Activated T-cell treated with anti-CD3 and anti-CD28 coated beads for 24 hours (primary cell): ENCODE results near the gene BIRC5.

Experiments
- DNase-seq: peaks from one replicate; pipeline ENCODE4 v3.0.0-alpha.2; 2020; ENCODE audit warnings: low read depth

BIRC5 gene

GRCh38 chr17:78184351-78184750, 29.7 kb upstream of the BIRC5 start:
- DNase-seq = no peak

DNA sequence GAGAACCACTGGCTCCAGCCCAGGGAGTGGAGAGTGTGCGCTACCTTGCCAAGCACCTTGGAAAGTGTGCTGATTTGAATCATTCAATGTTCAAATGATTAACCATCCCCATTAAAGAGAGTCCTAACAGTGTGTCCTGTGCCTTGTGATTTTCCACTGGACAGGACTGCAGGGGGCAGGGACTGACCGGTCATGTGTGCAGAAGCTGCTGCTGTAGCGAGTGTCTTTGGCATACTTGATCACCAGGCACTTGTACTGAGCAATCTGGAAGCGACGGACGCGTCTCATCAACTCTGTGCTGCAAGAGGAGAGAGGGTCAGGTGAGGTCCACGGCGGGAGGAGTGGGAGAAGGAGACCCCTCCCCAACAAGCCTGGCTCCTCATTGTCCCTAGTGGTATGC, 29.2 kb upstream of the BIRC5 start:
- DNase-seq = no peak

DNA sequence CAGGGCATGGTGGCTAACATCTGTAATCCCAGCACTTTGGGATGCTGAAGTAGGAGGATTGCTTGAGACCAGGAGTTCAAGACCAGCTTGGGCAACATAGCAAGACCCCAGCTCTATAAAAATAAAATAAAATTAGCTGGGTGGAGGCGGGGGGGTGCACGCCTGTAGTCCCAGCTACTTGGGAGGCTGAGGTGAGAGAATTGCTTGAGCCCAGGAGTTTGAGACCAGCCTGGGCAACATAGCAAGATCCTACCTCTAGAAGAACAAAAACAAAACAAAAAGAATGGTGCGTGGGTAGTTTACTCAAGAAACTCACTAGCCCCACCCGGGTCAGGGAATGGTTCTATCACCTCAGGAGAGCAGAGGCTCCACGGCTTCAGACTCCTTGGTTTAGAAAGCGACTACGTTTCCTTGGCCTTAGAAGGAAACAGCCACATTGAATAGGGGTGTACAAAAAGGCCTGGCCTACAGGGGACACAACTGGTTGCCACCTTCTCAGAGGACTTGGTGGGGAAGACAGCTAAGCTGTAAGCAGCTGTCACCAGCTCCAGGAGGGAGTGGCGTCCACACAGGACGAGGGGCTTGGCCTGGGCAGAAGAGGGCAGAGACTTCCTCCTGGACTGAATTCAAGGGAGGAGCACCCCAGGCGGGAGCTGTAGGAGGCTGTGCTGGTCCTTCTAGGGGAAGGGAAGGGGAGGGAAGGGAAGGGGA, 27.9 kb upstream of the BIRC5 start:
- no peak for DNase-seq

GRCh38 chr17:78186692-78187595, 27.1 kb upstream of the BIRC5 start, which contains the start of the genes AFMID and TK1:
AFMID (plus strand) TSS chr17:78187362; CDS start chr17:78187371, 9 bp downstream.
TK1 (minus strand) TSS chr17:78187052; CDS start chr17:78186994, 58 bp downstream.
- DNase-seq = peak; percentile 89

- no peak for DNase-seq
Measured at GRCh38 chr17:78196716-78197115, 17.3 kb upstream of the BIRC5 start.

DNA sequence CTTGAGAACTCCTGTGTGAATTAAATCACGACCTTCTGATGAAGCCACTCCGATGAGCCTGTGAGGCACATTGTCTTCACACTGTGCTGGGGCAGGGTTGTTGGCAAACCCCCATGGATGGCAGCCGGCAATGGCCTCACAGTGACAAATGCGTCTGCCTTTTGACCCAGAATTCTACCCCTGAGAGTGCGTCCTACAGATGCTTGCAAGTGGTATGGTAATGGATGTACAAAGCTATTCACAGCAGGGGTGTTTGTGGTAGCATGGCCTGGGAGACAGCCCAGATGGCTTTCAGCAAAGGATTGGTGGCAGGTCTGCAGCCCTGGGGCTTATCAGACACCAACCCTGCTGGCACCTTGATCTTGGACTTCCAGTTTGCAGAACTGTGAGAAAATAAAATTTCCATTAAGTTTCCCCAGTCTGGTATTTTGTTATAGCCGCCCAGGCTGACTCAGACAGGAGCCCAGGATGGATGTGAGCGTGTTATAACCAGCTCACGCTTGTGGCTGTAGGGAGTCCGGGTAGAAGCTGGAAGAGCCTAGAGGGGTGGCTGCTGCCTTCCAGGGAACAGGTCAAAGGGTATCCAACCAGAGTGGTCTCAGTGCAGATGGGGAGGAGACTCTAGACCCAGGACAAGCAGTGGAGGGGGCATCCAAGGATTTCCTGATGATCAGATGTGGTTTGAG, 16.8 kb upstream of the BIRC5 start:
- DNase-seq = no peak

GRCh38 chr17:78200451-78200850, 13.6 kb upstream of the BIRC5 start:
- no peak for DNase-seq

- no peak for DNase-seq
Measured at GRCh38 chr17:78202666-78203065, 11.4 kb upstream of the BIRC5 start.

DNA sequence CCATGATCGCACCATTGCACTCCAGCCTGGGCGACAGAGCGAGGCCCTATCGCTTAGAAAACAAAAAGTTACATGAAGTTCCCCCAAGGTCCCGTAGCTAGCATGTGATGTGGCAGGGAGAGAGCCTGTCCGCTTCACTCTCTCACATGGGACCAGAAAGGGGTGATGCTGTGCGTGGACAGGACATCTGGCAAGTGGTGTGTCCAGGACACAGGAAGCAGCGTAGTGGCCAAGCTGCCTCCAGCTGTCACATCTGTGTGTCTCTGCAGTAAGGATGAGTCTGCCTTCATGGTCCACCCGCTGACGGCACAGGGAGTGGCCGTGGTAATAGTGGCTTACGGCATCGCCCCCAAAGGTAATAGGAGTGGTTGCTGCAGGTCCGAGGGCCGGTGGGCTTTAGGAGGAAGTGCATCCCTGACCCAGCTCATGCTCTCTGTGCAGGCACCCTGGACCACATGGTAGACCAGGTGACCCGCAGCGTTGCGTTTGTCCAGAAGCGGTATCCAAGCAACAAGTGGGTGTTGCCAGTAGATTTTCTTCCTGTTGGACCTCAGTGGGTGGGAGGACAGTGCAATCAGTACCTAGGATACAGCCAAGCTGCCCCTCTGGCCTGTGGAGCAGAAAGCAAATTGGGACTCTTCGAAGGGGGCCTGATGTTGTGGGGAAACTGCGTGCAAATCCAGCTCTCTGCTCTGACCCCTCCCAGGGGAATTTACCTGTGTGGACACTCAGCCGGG, 9.5 kb upstream of the BIRC5 start:
- no peak for DNase-seq

DNA sequence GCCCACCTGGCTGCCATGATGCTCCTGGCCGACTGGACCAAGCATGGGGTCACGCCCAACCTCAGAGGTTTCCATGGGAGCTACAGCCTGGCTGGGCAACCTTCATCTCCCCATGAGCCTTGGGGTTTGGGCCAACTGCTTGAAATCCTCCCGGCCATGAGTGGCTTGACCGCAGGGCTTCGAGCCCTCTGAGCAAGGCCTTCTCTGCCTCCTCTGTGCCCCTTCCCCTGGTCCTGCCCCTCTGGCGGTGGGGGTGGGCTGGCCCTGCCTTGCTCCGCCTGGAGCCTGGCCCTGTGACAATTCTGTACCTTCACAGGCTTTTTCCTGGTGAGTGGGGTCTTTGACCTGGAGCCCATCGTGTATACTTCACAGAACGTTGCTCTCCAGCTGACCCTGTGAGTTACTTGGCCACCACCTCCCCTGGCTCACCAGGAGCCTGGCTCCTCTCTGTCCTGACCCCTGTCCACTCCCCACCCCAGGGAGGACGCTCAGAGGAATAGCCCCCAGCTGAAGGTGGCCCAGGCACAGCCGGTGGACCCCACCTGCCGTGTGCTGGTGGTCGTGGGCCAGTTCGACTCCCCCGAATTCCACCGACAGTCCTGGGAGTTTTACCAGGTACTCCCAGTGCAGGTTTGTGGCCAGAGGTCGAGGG, 8.8 kb upstream of the BIRC5 start:
- DNase-seq = no peak

DNA sequence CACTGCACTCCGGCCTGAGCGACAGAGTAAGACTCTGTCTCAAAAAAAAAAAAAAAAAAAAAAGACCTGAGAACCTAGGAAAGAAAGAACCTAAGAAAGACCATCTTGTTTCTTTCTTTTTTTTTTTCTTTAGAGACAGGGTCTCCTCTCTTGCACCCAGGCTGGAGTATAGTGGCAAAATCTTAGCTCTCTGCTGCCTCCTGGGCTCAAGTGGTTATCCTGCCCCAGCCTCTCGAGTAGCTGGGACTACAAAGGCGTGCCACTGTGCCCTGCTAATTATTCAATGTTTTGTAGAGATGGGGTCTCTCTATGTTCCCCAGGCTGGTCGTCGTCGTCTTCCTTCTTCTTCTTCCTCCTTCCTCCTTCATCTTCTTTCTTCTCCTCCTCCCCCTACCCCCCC, 7.8 kb upstream of the BIRC5 start:
- DNase-seq = no peak

DNA sequence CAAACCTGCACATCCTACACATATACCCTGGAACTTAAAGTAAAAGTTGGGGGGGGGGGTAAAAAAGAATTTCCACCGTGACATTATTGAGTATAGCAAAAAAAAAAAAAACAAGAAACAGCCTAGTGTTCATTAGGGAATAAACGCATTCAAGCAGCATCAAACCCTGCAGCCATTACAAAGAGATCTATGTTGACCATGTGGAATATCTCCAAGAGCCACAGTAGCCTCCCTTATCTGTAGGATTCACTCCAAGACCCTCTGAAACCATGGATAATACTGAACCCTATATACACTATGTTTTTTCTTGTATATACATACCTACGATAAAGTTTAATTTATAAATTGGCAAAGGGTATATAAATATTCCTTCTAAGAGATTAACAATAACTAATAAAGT, 5.6 kb upstream of the BIRC5 start:
- no peak for DNase-seq

GRCh38 chr17:78210111-78210510, 3.9 kb upstream of the BIRC5 start:
- no peak for DNase-seq

DNA sequence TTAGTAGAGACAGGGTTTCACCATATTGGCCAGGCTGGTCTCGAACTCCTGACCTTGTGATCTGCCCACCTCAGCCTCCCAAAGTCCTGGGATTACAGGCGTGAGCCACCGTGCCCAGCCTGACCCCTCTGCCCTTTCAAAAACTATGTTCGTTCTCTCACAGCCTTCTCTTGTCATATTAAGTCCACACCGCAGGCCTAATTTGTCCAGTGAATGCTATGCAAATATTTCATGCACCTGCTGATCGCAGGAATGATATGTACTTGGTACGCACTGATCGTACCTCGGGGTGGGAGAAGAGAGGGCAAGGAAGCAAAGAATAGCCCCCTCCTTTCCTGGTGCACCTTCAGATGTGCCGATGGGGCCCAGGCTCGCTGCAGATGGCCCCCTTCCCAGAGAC, 3.0 kb upstream of the BIRC5 start:
- no peak for DNase-seq

GRCh38 chr17:78214706-78215061, 631 bp downstream of the BIRC5 start:
- DNase-seq = no peak

GRCh38 chr17:78219396-78220150, 5.5 kb downstream of the BIRC5 start:
- no peak for DNase-seq

DNA sequence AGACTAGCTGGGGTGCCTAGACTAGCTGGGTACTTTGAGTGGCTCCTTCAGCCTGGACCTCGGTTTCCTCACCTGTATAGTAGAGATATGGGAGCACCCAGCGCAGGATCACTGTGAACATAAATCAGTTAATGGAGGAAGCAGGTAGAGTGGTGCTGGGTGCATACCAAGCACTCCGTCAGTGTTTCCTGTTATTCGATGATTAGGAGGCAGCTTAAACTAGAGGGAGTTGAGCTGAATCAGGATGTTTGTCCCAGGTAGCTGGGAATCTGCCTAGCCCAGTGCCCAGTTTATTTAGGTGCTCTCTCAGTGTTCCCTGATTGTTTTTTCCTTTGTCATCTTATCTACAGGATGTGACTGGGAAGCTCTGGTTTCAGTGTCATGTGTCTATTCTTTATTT, 9.0 kb downstream of the BIRC5 start:
- DNase-seq = no peak

GRCh38 chr17:78223765-78224164, 9.7 kb downstream of the BIRC5 start:
- no peak for DNase-seq

DNA sequence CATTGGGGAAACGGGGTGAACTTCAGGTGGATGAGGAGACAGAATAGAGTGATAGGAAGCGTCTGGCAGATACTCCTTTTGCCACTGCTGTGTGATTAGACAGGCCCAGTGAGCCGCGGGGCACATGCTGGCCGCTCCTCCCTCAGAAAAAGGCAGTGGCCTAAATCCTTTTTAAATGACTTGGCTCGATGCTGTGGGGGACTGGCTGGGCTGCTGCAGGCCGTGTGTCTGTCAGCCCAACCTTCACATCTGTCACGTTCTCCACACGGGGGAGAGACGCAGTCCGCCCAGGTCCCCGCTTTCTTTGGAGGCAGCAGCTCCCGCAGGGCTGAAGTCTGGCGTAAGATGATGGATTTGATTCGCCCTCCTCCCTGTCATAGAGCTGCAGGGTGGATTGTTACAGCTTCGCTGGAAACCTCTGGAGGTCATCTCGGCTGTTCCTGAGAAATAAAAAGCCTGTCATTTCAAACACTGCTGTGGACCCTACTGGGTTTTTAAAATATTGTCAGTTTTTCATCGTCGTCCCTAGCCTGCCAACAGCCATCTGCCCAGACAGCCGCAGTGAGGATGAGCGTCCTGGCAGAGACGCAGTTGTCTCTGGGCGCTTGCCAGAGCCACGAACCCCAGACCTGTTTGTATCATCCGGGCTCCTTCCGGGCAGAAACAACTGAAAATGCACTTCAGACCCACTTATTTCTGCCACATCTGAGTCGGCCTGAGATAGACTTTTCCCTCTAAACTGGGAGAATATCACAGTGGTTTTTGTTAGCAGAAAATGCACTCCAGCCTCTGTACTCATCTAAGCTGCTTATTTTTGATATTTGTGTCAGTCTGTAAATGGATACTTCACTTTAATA, 10.4 kb downstream of the BIRC5 start:
- DNase-seq = no peak
